ENCODE measurements around the gene SNAP47. TPM values are rescaled to one million over a fixed set of nuclear protein-coding genes. Genes with fewer than 3 reads are reported as not detected.
"Not testable (repeated sequence)": the region's sequence is repeated elsewhere in the genome, so short reads cannot be mapped to it uniquely, and the experiment has no call there.

SNAP47 gene
- polyA plus RNA-seq (2011; rRNA removed) (41.5 and 44.8 TPM in 2 replicates), polyA minus RNA-seq (2011; rRNA and poly(A)+ RNA removed) (29.3 and 39.0 TPM in 2 replicates)

GRCh38 chr1:227734856-227735538 is at the start of gene SNAP47, which contains the start of gene JMJD4:
Gene SNAP47 (plus strand): TSS chr1:227735435. CDS start chr1:227747737, 12,302 bp downstream.
Gene JMJD4 (minus strand): TSS chr1:227735302. CDS start chr1:227735273, 29 bp downstream.
- peak within 1 kb of the TSS; percentile 99 for H3K4me3 ChIP-seq (ENCODE audit: low read depth, low read length)
- peak within 1 kb of the TSS; percentile 31 for H3K27ac ChIP-seq (ENCODE audit: low read depth, low read length)
- no peaks in the 10 kb centered on the region for H3K27me3 ChIP-seq (ENCODE audit: control insufficient read depth, insufficient read depth, low read length)
- ChIA-PET POLR2A (interaction anchor here (0.7 to 1.0 kb wide), 3 partner anchors 24 to 367 kb away, joined by 3 to 15 read pairs (median 7); no protein-coding TSS in a partner anchor), CTCF (no interaction called here)
- no peaks in the 10 kb centered on the region; the same call in 1 of the 2 replicates for H3K9me3 ChIP-seq (ENCODE audit: control insufficient read depth, insufficient read depth, low read length)
- DNase-seq (ENCODE audit: low read depth, low spot score): peak; percentile 80
- TF ChIP-seq, protein P1, sequence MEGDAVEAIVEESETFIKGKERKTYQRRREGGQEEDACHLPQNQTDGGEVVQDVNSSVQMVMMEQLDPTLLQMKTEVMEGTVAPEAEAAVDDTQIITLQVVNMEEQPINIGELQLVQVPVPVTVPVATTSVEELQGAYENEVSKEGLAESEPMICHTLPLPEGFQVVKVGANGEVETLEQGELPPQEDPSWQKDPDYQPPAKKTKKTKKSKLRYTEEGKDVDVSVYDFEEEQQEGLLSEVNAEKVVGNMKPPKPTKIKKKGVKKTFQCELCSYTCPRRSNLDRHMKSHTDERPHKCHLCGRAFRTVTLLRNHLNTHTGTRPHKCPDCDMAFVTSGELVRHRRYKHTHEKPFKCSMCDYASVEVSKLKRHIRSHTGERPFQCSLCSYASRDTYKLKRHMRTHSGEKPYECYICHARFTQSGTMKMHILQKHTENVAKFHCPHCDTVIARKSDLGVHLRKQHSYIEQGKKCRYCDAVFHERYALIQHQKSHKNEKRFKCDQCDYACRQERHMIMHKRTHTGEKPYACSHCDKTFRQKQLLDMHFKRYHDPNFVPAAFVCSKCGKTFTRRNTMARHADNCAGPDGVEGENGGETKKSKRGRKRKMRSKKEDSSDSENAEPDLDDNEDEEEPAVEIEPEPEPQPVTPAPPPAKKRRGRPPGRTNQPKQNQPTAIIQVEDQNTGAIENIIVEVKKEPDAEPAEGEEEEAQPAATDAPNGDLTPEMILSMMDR (IDR thresholded peaks at IDR 0.05; ENCODE audit: low read depth, low read length): no peak

- ChIA-PET CTCF (no interaction called here), POLR2A (no interaction called here)
- H3K9me3 ChIP-seq (ENCODE audit: control insufficient read depth, insufficient read depth, low read length): peaks cover 5% of the 10 kb centered on the region; the same call in 1 of the 2 replicates
- no peak for DNase-seq (ENCODE audit: low read depth, low spot score)
- TF ChIP-seq, protein P1 (IDR thresholded peaks at IDR 0.05; ENCODE audit: low read depth, low read length): no peak
- H3K27ac ChIP-seq (ENCODE audit: low read depth, low read length): no peak overlapping the region
- no peaks in the 10 kb centered on the region for H3K27me3 ChIP-seq (ENCODE audit: control insufficient read depth, insufficient read depth, low read length)
- no peak overlapping the region for H3K4me3 ChIP-seq (ENCODE audit: low read depth, low read length)
Measured at GRCh38 chr1:227685807-227686206, 49.4 kb upstream of the SNAP47 start.

GRCh38 chr1:227697321-227697864 is 37.8 kb upstream of the SNAP47 start:
- TF ChIP-seq, protein P1 (IDR thresholded peaks at IDR 0.05; ENCODE audit: low read depth, low read length): no peak
- H3K9me3 ChIP-seq (ENCODE audit: control insufficient read depth, insufficient read depth, low read length): peaks cover 10% of the 10 kb centered on the region; the same call in 1 of the 2 replicates
- no peak overlapping the region for H3K27ac ChIP-seq (ENCODE audit: low read depth, low read length)
- no peaks in the 10 kb centered on the region for H3K27me3 ChIP-seq (ENCODE audit: control insufficient read depth, insufficient read depth, low read length)
- ChIA-PET POLR2A (no interaction called here), CTCF (no interaction called here)
- DNase-seq (ENCODE audit: low read depth, low spot score): no peak
- no peak overlapping the region for H3K4me3 ChIP-seq (ENCODE audit: low read depth, low read length)

- CTCF ChIA-PET; H3K27me3 ChIP-seq (ENCODE audit: control insufficient read depth, insufficient read depth, low read length); DNase-seq (ENCODE audit: low read depth, low spot score); H3K9me3 ChIP-seq (ENCODE audit: control insufficient read depth, insufficient read depth, low read length); H3K27ac ChIP-seq (ENCODE audit: low read depth, low read length); POLR2A ChIA-PET; H3K4me3 ChIP-seq (ENCODE audit: low read depth, low read length): not testable (repeated sequence)
Measured at GRCh38 chr1:227701631-227702030, 33.6 kb upstream of the SNAP47 start.

DNA sequence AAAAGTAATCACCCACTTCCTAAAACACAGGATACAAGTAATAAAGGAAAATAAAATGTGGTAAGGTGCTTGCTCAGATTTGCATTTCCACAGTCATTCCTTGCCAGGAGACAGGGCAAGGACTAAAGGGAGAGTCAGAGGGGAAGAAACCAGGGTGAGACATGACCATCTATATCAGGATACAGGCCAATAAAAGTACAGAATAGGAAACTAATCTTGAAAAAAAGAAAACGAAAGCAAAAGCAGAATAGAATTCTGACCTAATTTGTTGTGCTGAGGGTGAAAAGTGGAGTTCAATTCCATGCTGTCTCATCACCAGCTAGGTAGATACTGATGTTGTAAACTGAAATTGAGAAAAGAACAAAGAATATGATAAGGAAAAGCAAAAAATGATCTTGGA is 27.4 kb upstream of the SNAP47 start:
- Histone ChIP-seq H3K4me3 (ENCODE audit: low read depth, low read length) (no peak overlapping the region), H3K9me3 (ENCODE audit: control insufficient read depth, insufficient read depth, low read length) (no peaks in the 10 kb centered on the region), H3K27me3 (ENCODE audit: control insufficient read depth, insufficient read depth, low read length) (no peaks in the 10 kb centered on the region), H3K27ac (ENCODE audit: low read depth, low read length) (no peak overlapping the region)
- DNase-seq (ENCODE audit: low read depth, low spot score): no peak
- CTCF ChIA-PET: no interaction called here
- POLR2A ChIA-PET: no interaction called here
- TF ChIP-seq, protein P1 (IDR thresholded peaks at IDR 0.05; ENCODE audit: low read depth, low read length): no peak
